Common myeloid progenitor, CD34-positive (primary cell): ENCODE data around the gene PDGFA.

Source experiments
- CTCF ChIA-PET: fragments of 350-600 bp; sonication (Branson Sonifier 250); formaldehyde crosslinking; loops from one replicate; lab custom pipeline; 2021; ENCODE audit warnings: antibody characterized with exemption; lab: Charles Lee
- POLR2A ChIA-PET: fragments of 350-600 bp; sonication (Branson Sonifier 250); formaldehyde crosslinking; loops from one replicate; lab custom pipeline; 2021; ENCODE audit warnings: antibody characterized with exemption; lab: Charles Lee
- DNase-seq, 3 donors: peaks; one replicate each; pipeline versions ENCODE4 v3.0.0 to v3.0.0-alpha.2; 2013
- H3K27ac ChIP-seq, 2 experiments: 1 replicate in 1 of 2; 2 replicates in 1 of 2; pipeline ENCODE4 v1.7.0; 2013; ENCODE audit warnings: inconsistent platforms in 2 of 2, low read length in 2 of 2, mild to moderate bottlenecking in 2 of 2, low read depth in 1 of 2, moderate library complexity in 1 of 2; ENCODE audit not compliant: severe bottlenecking in 2 of 2, insufficient read depth in 1 of 2, poor library complexity in 1 of 2
- H3K27me3 ChIP-seq, 5 experiments: replicated peaks in 2 of 5; 1 replicate in 3 of 5; 2 replicates in 2 of 5; pipeline versions ENCODE4 v1.6.1 to v1.7.0; 2013; ENCODE audit warnings: low read length in 4 of 5, mild to moderate bottlenecking in 2 of 5, moderate library complexity in 2 of 5, inconsistent platforms in 1 of 5; ENCODE audit not compliant: insufficient read depth in 5 of 5, control insufficient read depth in 4 of 5
- H3K36me3 ChIP-seq, 4 experiments: 1 replicate in 2 of 4; 2 replicates in 2 of 4; pipeline versions ENCODE4 v1.6.1 to v1.7.0; 2013; ENCODE audit warnings: low read length in 3 of 4, control low read depth in 1 of 4, mild to moderate bottlenecking in 1 of 4; ENCODE audit not compliant: control insufficient read depth in 4 of 4, insufficient read depth in 4 of 4
- H3K4me1 ChIP-seq, 4 experiments: 1 replicate in 3 of 4; 2 replicates in 1 of 4; pipeline versions ENCODE4 v1.6.1 to v1.7.1; 2013; ENCODE audit warnings: low read length in 3 of 4, mild to moderate bottlenecking in 3 of 4, control low read depth in 1 of 4, inconsistent platforms in 1 of 4, moderate library complexity in 1 of 4; ENCODE audit not compliant: control insufficient read depth in 4 of 4, insufficient read depth in 4 of 4; ENCODE audit errors: control extremely low read depth in 1 of 4
- H3K4me3 ChIP-seq, 7 experiments: 1 replicate in 4 of 7; 2 replicates in 3 of 7; pipeline versions ENCODE4 v1.5.1 to v1.7.0; 2013; ENCODE audit warnings: mild to moderate bottlenecking in 7 of 7, low read length in 6 of 7, moderate library complexity in 6 of 7, inconsistent platforms in 2 of 7, low read depth in 2 of 7, control low read depth in 1 of 7; ENCODE audit not compliant: insufficient read depth in 4 of 7, control insufficient read depth in 1 of 7; ENCODE audit errors: extremely low read depth in 1 of 7
- H3K9me3 ChIP-seq, 5 experiments: 1 replicate in 4 of 5; 2 replicates in 1 of 5; pipeline versions ENCODE4 v1.6.1 to v1.7.1; 2013; ENCODE audit warnings: low read length in 4 of 5, mild to moderate bottlenecking in 2 of 5, inconsistent platforms in 1 of 5, low read depth in 1 of 5, moderate library complexity in 1 of 5; ENCODE audit not compliant: control insufficient read depth in 4 of 5, insufficient read depth in 2 of 5; ENCODE audit errors: control extremely low read depth in 1 of 5
- WGBS: methylation state at CpG from one replicate; pipeline ENCODE4 v1.1.5; 2013; ENCODE audit not compliant: insufficient coverage; 5-methylcytosine and 5-hydroxymethylcytosine counted together

The PDGFA gene

GRCh38 chr7:525740-526139, 6.1 kb upstream of the PDGFA start:
- DNase-seq, result no peak
- H3K4me1 ChIP-seq, result peaks cover 0 to 23% (median 18%) of the 10 kb centered on the region in 4 experiments
- POLR2A ChIA-PET, result no interaction called here
- H3K36me3 ChIP-seq, result no peaks in the 10 kb centered on the region
- peaks cover 0 to 4% (median 0%) of the 10 kb centered on the region in 5 experiments for H3K9me3 ChIP-seq
- whole genome bisulfite sequencing, result 94% methylated on average over 10 of the region's 12 CpGs
- peaks cover 0 to 62% (median 22%) of the 10 kb centered on the region in 5 experiments for H3K27me3 ChIP-seq
- CTCF ChIA-PET, result interaction anchor here (1.2 kb wide), 1 partner anchor 204 kb away, joined by 3 read pairs; no protein-coding TSS in a partner anchor
- H3K27ac ChIP-seq, result no peak overlapping the region
- H3K4me3 ChIP-seq, result no peak overlapping the region

- Histone ChIP-seq H3K4me1 (peaks cover 0 to 31% (median 23%) of the 10 kb centered on the region in 4 experiments), H3K9me3 (peaks cover 0 to 4% (median 0%) of the 10 kb centered on the region in 5 experiments), H3K27me3 (peaks cover 0 to 67% (median 22%) of the 10 kb centered on the region in 5 experiments), H3K36me3 (no peaks in the 10 kb centered on the region), H3K4me3 (no peak overlapping the region), H3K27ac (no peak overlapping the region)
- DNase-seq, result no peak
- 85% methylated on average over 7 of the region's 9 CpGs for WGBS
- ChIA-PET POLR2A (no interaction called here), CTCF (no interaction called here)
Observed at GRCh38 chr7:524800-525199, 5.2 kb upstream of the PDGFA start.

DNA sequence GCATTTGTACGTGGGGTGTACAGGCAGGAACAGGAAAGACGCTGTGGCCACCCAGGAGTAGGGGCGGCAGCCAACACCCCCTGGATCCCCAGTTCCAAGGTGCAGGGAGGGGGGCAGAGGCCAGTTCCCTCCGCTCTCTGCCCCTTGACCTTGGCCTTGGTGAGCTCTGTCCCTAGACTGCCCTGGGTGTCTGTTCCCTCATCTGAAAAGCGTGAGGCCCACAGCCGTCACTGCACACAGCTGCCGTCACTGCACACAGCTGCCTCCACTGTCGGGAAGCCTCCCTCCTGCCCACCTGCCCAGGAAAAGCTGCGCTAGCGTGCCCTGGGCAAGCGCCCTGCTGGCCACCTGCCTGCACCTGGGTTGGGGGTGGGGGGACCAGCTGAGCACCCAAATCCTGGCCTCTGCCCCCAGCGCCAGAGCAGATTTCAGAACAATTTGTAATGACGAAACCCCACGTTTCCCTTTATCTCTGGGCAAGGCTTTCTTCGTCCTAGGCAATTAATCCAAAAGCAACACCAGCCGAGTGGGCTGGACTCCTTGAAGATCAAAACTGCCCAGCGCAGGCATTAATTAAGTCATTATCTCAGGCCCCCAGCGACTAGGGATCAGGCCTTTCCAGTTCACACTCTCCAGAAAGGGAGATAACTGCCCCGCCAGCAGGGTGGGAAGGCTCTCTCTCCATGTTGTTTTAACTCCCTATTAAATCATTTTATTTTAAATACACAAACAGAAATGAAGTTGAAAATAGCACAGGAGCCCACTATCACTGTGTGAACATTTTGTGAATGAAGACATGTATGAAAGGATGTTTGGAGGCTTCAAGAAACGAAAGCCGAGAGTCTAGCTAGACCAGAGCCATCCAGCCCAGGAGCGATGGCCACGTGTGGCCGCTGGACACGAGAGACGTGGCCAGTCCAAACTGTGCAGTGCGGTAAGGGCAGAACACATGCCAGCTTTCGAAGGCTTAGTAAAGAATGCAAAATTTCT, 4.0 kb upstream of the PDGFA start:
- Histone ChIP-seq H3K9me3 (peaks cover 0 to 4% (median 0%) of the 10 kb centered on the region in 5 experiments), H3K4me3 (no peak overlapping the region), H3K27me3 (peaks cover 0 to 73% (median 22%) of the 10 kb centered on the region in 5 experiments), H3K36me3 (no peaks in the 10 kb centered on the region), H3K27ac (no peak overlapping the region), H3K4me1 (peaks cover 0 to 36% (median 27%) of the 10 kb centered on the region in 4 experiments)
- WGBS, result 88% methylated on average over 24 of the region's 28 CpGs
- DNase-seq, result no peak
- ChIA-PET CTCF (interaction anchor here (1.7 kb wide), 1 partner anchor 113 kb away, joined by 5 read pairs; no protein-coding TSS in a partner anchor), POLR2A (no interaction called here)

GRCh38 chr7:522951-523314, 3.3 kb upstream of the PDGFA start:
- no peak for DNase-seq
- CTCF ChIA-PET, result interaction anchor here (1.7 kb wide), 1 partner anchor 114 kb away, joined by 5 read pairs; no protein-coding TSS in a partner anchor
- Histone ChIP-seq H3K36me3 (no peaks in the 10 kb centered on the region), H3K9me3 (peaks cover 0 to 4% (median 0%) of the 10 kb centered on the region in 5 experiments), H3K4me1 (peaks cover 0 to 39% (median 32%) of the 10 kb centered on the region in 4 experiments), H3K27ac (no peak overlapping the region), H3K4me3 (peak overlapping the region in 2 of 7 experiments; percentile 42 to 62), H3K27me3 (peaks cover 0 to 80% (median 23%) of the 10 kb centered on the region in 5 experiments)
- WGBS, result 30% methylated on average over 15 of the region's 21 CpGs
- POLR2A ChIA-PET, result no interaction called here

DNA sequence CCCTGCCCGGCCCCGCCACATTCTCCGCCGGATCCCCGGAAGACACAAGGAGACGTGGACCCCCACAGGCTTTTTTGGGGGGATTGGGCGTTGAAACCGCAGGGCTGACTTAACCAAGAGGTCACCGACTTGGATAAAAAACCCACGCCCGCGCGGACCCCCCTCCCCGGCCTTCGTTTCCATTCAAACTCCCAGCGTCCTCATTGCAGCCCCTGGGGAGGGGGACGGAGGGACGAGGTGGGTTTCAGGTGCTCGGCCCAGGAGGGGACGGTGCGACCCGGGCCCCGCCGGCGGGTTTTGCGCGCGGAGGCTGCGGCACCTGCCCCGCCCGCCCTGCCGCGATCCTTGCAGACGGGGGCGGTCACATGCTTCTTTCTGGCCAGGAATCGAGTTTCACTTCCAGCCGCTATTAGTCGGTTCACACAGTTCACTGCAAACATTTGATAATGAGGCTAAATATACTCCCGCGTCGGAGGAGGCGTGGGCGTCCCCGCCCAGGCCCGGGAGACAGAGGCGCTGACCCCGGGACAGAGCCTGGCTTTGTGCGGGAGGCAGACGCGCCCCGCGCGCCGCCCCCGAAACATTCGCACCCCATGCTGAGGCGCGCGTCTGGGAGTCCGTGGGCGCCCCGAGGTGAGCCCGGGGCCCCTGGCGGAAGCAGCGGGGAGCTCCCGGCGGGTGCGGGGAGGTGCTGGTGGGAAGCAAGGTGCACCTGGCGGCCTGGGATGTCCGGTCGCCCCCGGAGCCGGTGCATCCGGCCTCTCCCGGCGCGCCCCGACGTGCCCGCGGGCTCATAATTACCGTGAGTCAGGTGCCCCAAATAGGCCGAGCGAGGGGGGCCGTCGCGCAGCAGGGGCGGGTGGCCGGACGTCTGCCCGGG, 2.7 kb upstream of the PDGFA start:
- CTCF ChIA-PET, result no interaction called here
- H3K4me1 ChIP-seq, result peaks cover 0 to 44% (median 37%) of the 10 kb centered on the region in 4 experiments
- peaks cover 0 to 3% (median 0%) of the 10 kb centered on the region in 5 experiments for H3K9me3 ChIP-seq
- POLR2A ChIA-PET, result no interaction called here
- H3K27ac ChIP-seq, result no peak overlapping the region
- no peaks in the 10 kb centered on the region for H3K36me3 ChIP-seq
- DNase-seq, result peak; percentile 52 to 81 (median 72)
- under 1% methylated on average over 80 of the region's 91 CpGs for WGBS
- H3K27me3 ChIP-seq, result peaks cover 0 to 86% (median 26%) of the 10 kb centered on the region in 5 experiments
- peak overlapping the region; percentile 20 to 66 (median 48) for H3K4me3 ChIP-seq

DNA sequence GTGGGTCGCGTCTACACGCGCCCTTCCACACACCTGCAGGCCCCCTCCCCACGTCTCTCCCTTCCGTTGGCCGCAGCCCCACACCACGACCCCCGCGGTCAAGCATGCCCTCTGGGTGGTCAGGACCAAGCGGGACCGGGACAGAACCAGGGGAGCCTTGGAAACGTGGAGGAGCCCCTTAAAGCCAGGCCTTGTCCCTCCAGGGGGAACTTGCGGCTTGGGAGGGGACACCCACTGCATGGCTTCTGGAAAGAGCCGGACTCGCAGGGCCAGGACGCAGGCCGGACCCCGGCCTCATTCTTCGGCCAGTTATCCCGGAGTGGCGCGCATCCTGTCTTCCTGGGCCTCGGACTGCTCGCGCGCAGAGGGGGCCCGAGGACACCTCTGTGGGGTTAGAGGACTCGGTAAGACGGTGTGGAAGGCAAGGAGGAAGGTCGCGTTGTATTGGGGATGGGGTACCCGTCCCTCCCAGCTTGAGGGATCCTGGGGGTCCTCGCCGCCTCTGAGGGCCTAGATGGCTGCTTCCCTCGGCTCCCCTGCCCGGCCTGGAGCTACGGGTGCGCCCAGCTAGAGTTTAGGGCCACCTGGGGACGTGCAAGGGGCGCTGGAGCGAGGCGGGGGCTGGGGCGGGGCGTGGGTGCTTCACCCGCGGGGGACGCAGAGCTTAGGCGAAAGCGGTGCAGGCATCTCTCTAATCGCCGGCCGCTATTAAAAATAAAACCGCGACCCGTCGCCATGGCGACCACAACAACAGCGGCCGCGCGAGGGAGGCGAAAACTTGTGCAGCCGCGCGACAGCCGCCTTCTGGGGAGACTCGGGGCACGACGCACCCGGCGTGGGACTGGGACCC, 1.8 kb upstream of the PDGFA start:
- 2% methylated on average over 66 of the region's 72 CpGs for WGBS
- CTCF ChIA-PET, result interaction anchor here (1.3 to 1.5 kb wide), 2 partner anchors 29 to 114 kb away, joined by 3 to 4 read pairs; no protein-coding TSS in a partner anchor
- no peak overlapping the region for H3K27ac ChIP-seq
- peaks cover 0 to 93% (median 29%) of the 10 kb centered on the region in 5 experiments for H3K27me3 ChIP-seq
- no peaks in the 10 kb centered on the region for H3K36me3 ChIP-seq
- H3K4me3 ChIP-seq, result peak overlapping the region in 4 of 7 experiments; percentile 48 to 66 (median 59)
- peaks cover 0 to 52% (median 41%) of the 10 kb centered on the region in 4 experiments for H3K4me1 ChIP-seq
- H3K9me3 ChIP-seq, result no peaks in the 10 kb centered on the region
- POLR2A ChIA-PET, result interaction anchor here (1.4 kb wide), 1 partner anchor 83 kb away, joined by 4 read pairs; no protein-coding TSS in a partner anchor
- peak; percentile 71 to 85 (median 80) for DNase-seq
